Eye (tissue), 1 donor: Measurements from ENCODE around the gene RALGAPA1.
"Not testable (repeated sequence)": the region's sequence is repeated elsewhere in the genome, so short reads cannot be mapped to it uniquely, and the experiment has no call there.

Experiments
- DNase-seq: peaks from one replicate; pipeline ENCODE4 v3.0.0-alpha.2; 2015

Gene RALGAPA1

DNA sequence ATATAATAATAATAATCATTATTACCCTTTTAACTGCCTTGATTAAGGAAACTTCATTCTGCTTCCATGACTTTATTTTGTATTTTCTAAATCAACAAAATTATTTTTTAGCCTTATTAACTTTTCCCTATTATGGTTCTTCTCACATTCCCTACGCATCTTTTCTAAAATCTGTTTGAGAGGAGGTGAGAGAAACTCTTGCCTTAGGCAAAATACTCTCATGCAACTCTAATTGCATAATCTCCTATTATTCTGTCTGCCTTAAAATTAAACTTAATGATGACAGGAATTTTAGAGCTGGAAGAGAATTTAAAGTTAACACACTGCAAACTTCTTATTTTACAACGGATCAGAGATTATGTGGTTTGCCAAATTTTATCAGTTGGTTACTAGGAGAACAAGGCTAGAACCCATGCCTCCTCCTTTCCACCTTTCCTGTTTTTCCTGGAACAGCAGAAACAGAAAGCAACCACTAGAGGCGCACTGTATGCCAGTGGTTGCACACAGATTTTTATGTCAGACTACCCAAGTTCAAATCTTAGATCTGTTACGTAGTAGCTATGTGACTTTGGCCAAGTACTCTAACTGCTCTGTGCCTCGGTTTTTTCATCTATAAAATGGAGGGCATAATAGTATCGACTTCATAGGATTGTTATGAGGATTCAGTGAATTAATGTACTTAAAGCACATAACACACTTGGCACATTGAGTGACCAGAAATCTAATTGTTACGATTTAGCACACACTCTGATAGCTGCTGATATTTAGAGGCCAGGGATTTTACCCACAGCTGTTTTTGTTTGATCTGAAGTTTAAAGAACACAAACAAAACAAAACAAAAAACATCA is 12.7 kb upstream of the RALGAPA1 start:
- peak; percentile 51 for DNase-seq

- no peak for DNase-seq
These were observed 10.8 kb upstream of the RALGAPA1 start for GRCh38 chr14:35819591-35820540.

- DNase-seq, result peak; percentile 62
These were observed 9.4 kb upstream of the RALGAPA1 start for GRCh38 chr14:35818346-35819115.

DNA sequence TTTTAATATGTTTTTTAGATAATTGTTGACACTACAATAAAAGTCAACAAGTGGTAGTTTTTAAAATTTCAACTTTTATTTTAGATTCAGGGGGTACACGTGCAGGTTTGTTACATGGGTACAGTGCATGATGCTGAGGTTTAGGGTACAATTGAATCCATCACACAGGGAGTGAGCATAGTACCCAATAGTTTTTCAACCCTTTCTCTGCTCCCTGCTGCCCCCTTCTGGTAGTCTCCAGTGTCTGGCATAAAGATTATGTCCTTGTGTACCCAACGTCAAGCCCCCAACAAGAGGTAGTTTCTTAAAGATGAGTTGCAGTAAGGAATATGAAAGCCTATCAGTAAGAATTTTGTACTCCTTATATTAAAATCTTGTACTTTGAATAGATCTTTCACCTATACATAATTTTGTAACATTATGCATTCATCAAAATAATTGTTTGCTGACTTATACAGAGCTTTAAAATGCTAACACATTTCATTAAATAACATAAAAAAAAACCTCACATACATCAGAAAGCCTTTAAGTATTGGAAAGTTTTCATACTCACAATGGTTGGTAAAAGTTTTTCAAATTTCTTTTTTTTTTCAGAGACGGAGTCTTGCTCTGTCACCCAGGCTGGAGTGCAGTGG is 5.4 kb upstream of the RALGAPA1 start:
- peak; percentile 76 for DNase-seq

DNA sequence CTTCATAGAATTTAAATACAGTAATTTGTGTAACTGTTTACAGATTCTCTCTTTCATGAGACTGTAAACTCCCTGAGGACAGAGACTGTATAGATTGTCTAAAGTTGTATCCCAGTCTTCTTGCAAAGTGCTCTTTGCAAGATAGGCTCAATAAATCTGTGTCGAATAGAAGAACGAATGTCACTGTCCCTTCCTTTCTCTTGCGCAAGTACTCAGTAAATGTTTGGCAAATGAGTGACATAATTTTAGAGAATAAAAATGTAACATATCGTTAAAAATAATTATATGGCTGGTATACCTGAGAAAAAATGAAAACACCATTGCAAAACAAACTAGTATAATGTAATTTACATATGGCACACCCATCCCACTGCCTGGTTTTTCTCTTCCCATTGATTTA is 1.9 kb upstream of the RALGAPA1 start:
- no peak for DNase-seq

DNA sequence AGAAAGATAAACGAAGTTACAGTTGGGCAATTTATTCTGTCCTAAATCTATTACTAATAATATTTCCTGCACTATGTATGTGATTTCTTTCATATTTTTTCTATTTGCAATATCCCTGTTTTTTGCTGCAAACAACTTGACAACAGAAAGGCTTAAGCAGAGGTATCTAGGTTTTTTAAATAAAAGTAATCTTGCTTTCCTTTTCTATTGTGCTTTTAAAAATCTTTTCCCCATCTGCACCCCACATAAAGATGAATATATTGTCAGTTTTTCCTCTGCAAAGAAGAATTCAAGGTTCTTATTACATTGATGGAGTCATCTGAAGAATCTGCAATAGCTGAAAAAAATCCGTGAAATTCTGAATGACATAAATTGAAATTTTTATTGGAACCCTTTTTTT is 502 bp upstream of the RALGAPA1 start:
- DNase-seq, result no peak

DNA sequence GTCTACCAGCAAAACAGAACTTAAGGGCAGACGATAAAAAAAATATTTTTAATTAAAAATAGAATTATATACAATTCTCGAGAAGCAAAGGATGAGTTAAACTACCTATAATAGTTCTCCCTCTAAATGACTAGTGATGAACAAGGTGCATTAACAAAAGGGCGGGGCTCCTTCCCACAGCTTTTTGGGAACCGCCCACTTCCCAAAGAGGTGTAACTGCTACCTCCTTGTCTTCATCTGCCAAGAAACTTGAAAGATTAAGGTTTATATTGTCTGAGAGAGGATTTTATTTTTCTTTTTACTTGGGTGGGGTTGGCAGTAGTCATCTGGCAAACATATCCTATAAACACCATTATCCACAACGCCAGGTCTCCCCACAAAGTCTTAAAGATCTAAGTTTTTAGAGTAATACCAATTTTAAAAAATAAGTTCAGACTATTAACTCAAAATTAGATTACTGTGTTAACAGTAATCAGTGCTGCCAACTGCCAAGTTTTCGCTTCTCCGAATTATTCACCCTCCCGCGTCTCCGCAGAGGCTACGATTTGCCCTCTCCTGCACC is 938 bp downstream of the RALGAPA1 start:
- no peak for DNase-seq

DNA sequence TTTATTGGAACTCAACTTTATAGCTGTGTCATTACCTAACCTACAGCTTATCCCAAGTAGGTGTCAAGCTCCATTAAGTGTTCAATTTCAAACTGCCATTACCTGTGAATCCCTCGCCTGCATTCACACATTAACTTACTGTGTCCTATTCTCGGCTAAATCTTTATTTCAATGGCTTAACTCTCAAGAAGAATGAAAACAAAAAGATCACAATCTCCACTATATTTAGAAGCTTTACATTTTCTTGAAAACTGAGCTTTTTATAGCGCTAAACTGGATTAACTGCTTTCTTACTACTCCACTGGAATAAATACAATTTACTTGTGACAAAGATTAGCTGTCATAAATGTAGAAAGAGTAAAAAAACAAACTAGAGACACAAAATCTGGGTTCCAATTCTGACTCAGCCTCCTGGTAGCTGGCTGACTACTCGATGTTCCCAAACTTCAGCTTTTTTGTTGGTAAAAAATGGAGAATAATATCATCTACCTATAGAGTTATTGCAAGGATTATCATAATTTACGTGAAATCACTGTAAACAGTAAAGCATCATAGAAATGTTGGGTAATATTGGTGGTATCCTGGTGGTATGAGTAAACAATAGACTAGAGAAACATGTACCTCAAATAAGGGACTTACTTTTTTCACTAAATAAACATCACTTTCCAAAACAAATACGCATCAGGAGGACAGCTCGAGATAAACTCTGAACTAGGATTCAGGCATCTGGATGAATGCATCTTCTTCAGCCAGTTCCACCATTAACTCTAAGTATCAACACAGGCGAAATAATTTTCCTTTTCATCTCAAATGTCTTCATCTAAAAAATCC is 1.7 kb downstream of the RALGAPA1 start:
- peak; percentile 23 for DNase-seq

DNA sequence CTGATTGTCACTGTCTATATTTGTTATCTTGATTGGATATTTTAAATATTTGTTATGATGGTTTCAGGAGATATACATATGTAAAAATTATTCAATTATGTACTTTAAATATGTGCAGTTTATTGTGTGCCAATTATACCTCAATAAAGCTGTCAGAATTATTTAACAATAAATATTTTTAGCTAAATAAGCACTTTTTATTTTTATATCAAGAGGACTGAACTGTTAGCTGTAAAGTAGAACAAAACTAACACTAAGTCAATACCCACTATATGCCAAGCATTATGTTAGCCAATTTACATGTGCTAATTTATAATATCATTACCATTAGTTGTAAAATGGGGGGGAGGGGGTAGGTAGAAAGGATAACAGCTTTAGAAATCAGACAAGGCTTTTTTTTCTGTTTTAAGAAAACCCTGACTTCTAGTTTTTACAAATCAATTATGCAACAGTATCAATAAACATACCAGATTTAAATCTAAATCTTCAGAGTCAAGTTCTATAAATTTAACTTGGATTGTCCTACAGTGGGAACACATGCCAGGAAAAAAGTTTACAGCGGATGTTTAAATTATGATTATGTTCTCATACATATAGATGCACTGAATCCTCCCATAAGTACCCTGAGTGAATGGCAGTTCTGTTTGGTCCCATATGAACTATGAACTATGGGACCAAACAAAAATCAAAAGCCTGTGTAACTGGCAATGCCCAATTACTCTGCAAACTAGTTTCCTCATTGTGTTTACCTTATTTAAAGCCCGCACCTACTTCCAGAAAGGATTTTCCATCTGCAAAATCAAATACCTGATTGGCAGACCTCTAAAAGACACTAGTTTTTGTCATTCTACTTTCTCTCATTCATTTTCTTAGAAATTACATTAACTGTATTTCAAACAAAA is 2.8 kb downstream of the RALGAPA1 start:
- no peak for DNase-seq

GRCh38 chr14:35797796-35798195 is 11.3 kb downstream of the RALGAPA1 start:
- no peak for DNase-seq

DNA sequence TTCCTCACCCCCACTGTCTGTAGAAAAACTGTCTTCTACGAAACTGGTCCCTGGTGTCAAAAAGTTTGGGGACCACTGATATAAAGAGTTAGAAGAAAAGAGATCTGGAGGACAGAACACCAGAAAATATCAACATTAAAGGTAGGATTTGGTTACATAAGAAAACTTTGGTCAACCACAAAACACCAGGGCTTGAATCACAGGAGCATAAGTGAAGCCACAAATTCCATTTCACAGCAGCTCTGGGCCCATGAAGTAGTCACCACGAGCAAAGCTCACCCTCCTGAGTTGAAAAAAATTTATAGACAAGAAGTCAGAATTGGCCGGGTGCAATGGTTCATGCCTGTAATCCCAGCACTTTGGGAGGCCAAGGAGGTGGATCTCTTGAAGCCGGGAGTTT is 19.4 kb downstream of the RALGAPA1 start:
- DNase-seq, result no peak

DNA sequence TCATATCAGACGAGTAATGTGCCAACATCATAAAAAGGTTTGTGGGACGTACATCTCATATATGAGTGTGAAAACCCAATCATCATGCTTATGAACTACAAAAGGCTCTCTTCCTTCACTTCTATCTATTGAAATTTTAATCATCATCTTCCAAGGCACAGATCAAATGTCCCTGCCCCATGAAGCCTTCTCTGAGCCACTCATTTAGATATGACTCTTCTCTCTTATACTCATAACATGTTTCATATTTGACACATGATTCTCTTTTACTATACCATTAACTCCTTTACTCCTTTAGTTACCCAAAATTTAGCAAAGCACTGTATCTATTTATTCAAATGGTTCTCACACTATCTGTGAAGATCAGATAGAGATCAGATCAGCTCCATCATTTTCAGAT is 22.2 kb downstream of the RALGAPA1 start:
- no peak for DNase-seq

DNA sequence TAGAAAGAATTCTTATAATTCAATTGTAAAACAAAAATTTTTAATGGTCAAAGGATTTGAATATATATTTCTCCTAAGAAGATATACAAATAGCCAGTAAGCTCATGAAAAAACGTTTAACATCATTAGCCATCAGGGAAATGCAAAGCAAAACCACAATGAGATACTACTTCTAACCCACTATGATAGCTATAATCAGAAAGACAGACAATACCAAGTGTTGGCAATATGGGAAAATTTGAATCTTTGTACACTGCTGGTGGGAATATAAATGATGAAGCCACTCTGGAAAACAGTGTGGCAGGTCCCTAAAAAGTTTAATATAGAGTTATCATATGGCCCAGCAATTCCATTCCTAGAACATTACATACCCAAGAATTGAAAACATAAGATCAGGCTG is 25.4 kb downstream of the RALGAPA1 start:
- no peak for DNase-seq

DNA sequence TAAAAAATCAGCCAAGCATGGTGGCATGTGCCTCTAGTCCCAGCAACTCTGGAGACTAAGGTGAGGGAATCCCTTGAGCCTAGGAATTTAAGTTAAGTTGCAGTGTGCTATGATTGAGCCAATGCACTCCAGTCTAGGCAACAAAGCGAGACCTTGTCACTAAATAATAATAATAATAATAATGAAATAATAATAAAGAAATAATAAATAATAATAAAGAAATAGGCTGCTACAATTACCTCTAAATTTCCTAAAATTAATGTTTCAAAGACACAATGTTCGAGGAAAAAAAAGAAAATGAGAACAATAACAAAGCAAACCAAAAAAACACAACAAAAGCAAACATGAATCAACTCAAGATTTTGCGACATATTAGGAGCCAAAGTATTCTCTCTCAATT is 29.7 kb downstream of the RALGAPA1 start:
- no peak for DNase-seq

GRCh38 chr14:35777550-35777949 is 31.5 kb downstream of the RALGAPA1 start:
- not testable (repeated sequence) for DNase-seq

- DNase-seq, result no peak
These were observed 32.3 kb downstream of the RALGAPA1 start for GRCh38 chr14:35776823-35777222.

GRCh38 chr14:35776085-35776484 is 33.0 kb downstream of the RALGAPA1 start:
- not testable (repeated sequence) for DNase-seq

GRCh38 chr14:35766700-35767082 is 42.4 kb downstream of the RALGAPA1 start:
- no peak for DNase-seq

GRCh38 chr14:35766036-35766699 is 42.9 kb downstream of the RALGAPA1 start:
- no peak for DNase-seq

- DNase-seq, result no peak
These were observed 47.2 kb downstream of the RALGAPA1 start for GRCh38 chr14:35761922-35762321.
